Liver (tissue), 9 donors: Measurements from ENCODE around the gene SPACA9. TPM values are rescaled to one million over a fixed set of nuclear protein-coding genes. Genes with fewer than 3 reads are reported as not detected.

Experiments used
- DNase-seq: peaks from one replicate; pipeline ENCODE4 v3.0.0-alpha.2; 2017; ENCODE audit warnings: low spot score
- H3K27ac ChIP-seq, 2 donors: one replicate each; pipeline ENCODE4 v1.7.0; 2013; ENCODE audit warnings: inconsistent platforms in 2 of 2, low read length in 2 of 2, control low read depth in 1 of 2, low read depth in 1 of 2, mild to moderate bottlenecking in 1 of 2
- H3K27me3 ChIP-seq, 4 donors: one replicate each; pipeline versions ENCODE4 v1.6.1 to v1.7.0; 2013; ENCODE audit warnings: low read length in 3 of 4, inconsistent platforms in 1 of 4, mild to moderate bottlenecking in 1 of 4, moderate library complexity in 1 of 4; ENCODE audit not compliant: control insufficient read depth in 4 of 4, insufficient read depth in 4 of 4
- H3K36me3 ChIP-seq, 4 donors: one replicate each; pipeline versions ENCODE4 v1.6.1 to v1.7.0; 2013; ENCODE audit warnings: low read length in 3 of 4, mild to moderate bottlenecking in 3 of 4, low read depth in 1 of 4, moderate library complexity in 1 of 4; ENCODE audit not compliant: control insufficient read depth in 4 of 4, insufficient read depth in 3 of 4
- H3K4me1 ChIP-seq, 4 donors: one replicate each; pipeline versions ENCODE4 v1.6.1 to v1.7.0; 2013; ENCODE audit warnings: low read length in 3 of 4, mild to moderate bottlenecking in 3 of 4, moderate library complexity in 1 of 4; ENCODE audit not compliant: control insufficient read depth in 4 of 4, insufficient read depth in 4 of 4
- H3K4me3 ChIP-seq, 3 donors: one replicate each; pipeline versions ENCODE4 v1.6.1 to v1.7.0; 2013; ENCODE audit warnings: low read length in 3 of 3, control low read depth in 1 of 3, low read depth in 1 of 3, mild to moderate bottlenecking in 1 of 3
- H3K9ac ChIP-seq, 2 donors: one replicate each; pipeline ENCODE4 v1.7.0; 2013; ENCODE audit warnings: low read length in 2 of 2, mild to moderate bottlenecking in 2 of 2, moderate library complexity in 2 of 2, control low read depth in 1 of 2, low read depth in 1 of 2
- H3K9me3 ChIP-seq, 4 donors: one replicate each; pipeline versions ENCODE4 v1.6.1 to v1.7.0; 2013; ENCODE audit warnings: low read length in 3 of 4; ENCODE audit not compliant: control insufficient read depth in 4 of 4
- ATF3 ChIP-seq: IDR thresholded peaks from 2 replicates; pipeline ENCODE4 v1.6.1; 2016; ENCODE audit warnings: antibody characterized with exemption
- CTCF ChIP-seq: fragments of 150-350 bp; IDR thresholded peaks from 2 replicates; pipeline ENCODE4 v1.5.1; 2017; ENCODE audit warnings: improper control_type of control experiment, low read depth, low read length; ENCODE audit not compliant: missing input control
- FOXA1 ChIP-seq: IDR thresholded peaks from 2 replicates; pipeline ENCODE4 v1.6.1; 2016; ENCODE audit warnings: antibody characterized with exemption
- FOXA2 ChIP-seq: IDR thresholded peaks from 2 replicates; pipeline ENCODE4 v1.6.1; 2016; ENCODE audit warnings: antibody characterized with exemption
- GABPA ChIP-seq, 2 donors: IDR thresholded peaks in 1 of 2; conservative IDR thresholded peaks in 1 of 2; 2 replicates each; pipeline ENCODE4 v1.6.1; 2016; ENCODE audit warnings: antibody characterized with exemption in 2 of 2, mild to moderate bottlenecking in 1 of 2, moderate library complexity in 1 of 2
- HNF4A ChIP-seq, 2 donors: conservative IDR thresholded peaks; 2 replicates each; pipeline ENCODE4 v1.6.1; 2016; ENCODE audit warnings: antibody characterized with exemption in 2 of 2, mild to moderate bottlenecking in 2 of 2
- HNF4G ChIP-seq: IDR thresholded peaks from 2 replicates; pipeline ENCODE4 v1.6.1; 2016; ENCODE audit warnings: antibody characterized with exemption
- JUND ChIP-seq, 2 donors: IDR thresholded peaks; 2 replicates each; pipeline ENCODE4 v1.6.1; 2016; ENCODE audit warnings: antibody characterized with exemption in 2 of 2
- NR2F2 ChIP-seq: IDR thresholded peaks from 2 replicates; pipeline ENCODE4 v1.6.1; 2016; ENCODE audit warnings: antibody characterized with exemption
- RAD21 ChIP-seq, 2 donors: IDR thresholded peaks; 2 replicates each; pipeline ENCODE4 v1.6.1; 2016; ENCODE audit warnings: antibody characterized with exemption in 2 of 2, mild to moderate bottlenecking in 2 of 2
- REST ChIP-seq: IDR thresholded peaks from 2 replicates; pipeline ENCODE4 v1.6.1; 2016; ENCODE audit warnings: antibody characterized with exemption, mild to moderate bottlenecking
- RXRA ChIP-seq, 2 donors: IDR thresholded peaks; 2 replicates each; pipeline ENCODE4 v1.6.1; 2017 to 2018; ENCODE audit warnings: antibody characterized with exemption in 2 of 2, mild to moderate bottlenecking in 1 of 2
- TAF1 ChIP-seq: conservative IDR thresholded peaks from 2 replicates; pipeline ENCODE4 v1.6.1; 2016; ENCODE audit warnings: antibody characterized with exemption, mild to moderate bottlenecking
- YY1 ChIP-seq: IDR thresholded peaks from 2 replicates; pipeline ENCODE4 v1.6.1; 2016; ENCODE audit warnings: antibody characterized with exemption, mild to moderate bottlenecking
- ZBTB33 ChIP-seq: IDR thresholded peaks from 2 replicates; pipeline ENCODE4 v1.6.1; 2016; ENCODE audit warnings: antibody characterized with exemption
- WGBS: extraction: QIAGEN DNeasy Blood & Tissue Kit; methylation state at CpG from one replicate; pipeline ENCODE4 v1.1.7; 2013; 5-methylcytosine and 5-hydroxymethylcytosine counted together
- polyA plus RNA-seq, 2 donors: library from polyadenylated mRNA; stranded (reverse) in 1 of 2; unstranded in 1 of 2; fragments of 200-250 nt in 1 of 2; fragments of >200 nt in 1 of 2; fragmentation: Nextera tagmentation in 1 of 2; extraction: Ambion mirVana in 1 of 2; gene quantifications; one replicate each; pipeline versions ENCODE4 v1.2.1 to v1.2.3, GENCODE V29; 2013 to 2015
- total RNA-seq, 2 donors: library from RNA; depleted of rRNA; stranded (reverse); fragments of >200 nt; gene quantifications; one replicate each; pipeline ENCODE4 v1.2.3, GENCODE V29; 2014
- donor health status: healthy.
- donor health status: healthy.
- donor health status: healthy.
- donor health status: healthy.
- donor health status: healthy.

SPACA9 gene
- total and polyA plus RNA-seq, 4 donors: 0.67 to 1.3 (median 0.98) TPM

- Histone ChIP-seq H3K36me3 (peaks cover 9 to 74% (median 36%) of the 10 kb centered on the region in 4 donors), H3K9me3 (no peaks in the 10 kb centered on the region), H3K4me1 (no peaks in the 10 kb centered on the region), H3K27ac (no peak overlapping the region), H3K4me3 (no peak overlapping the region), H3K27me3 (no peaks in the 10 kb centered on the region), H3K9ac (no peak overlapping the region)
- DNase-seq: no peak
- TF ChIP-seq REST (no peak), YY1 (no peak), HNF4A (conservative IDR thresholded peaks at IDR 0.05) (no peak), RAD21 (IDR thresholded peaks at IDR 0.05) (no peak), GABPA (IDR thresholded peaks at IDR 0.05 in 1 of 2, conservative IDR thresholded peaks at IDR 0.05 in 1 of 2) (no peak), HNF4G (no peak), RXRA (IDR thresholded peaks at IDR 0.05) (no peak), FOXA1 (no peak), JUND (IDR thresholded peaks at IDR 0.05) (no peak), NR2F2 (no peak), TAF1 (no peak)
- WGBS: 78% methylated on average over 9 of the region's 9 CpGs
These were observed 16.5 kb downstream of the SPACA9 start for GRCh38 chr9:132894862-132895835.

GRCh38 chr9:132896264-132896663 is 17.6 kb downstream of the SPACA9 start:
- no peak for DNase-seq
- WGBS: 93% methylated on average over 13 of the region's 13 CpGs

More at GRCh38 chr9:132896264-132896663, 17.6 kb downstream of the SPACA9 start:
- H3K27ac ChIP-seq: no peak overlapping the region
- no peak overlapping the region for H3K9ac ChIP-seq
- no peaks in the 10 kb centered on the region for H3K27me3 ChIP-seq
- no peaks in the 10 kb centered on the region for H3K9me3 ChIP-seq
- H3K4me3 ChIP-seq: no peak overlapping the region
- peaks cover 9 to 86% (median 46%) of the 10 kb centered on the region in 4 donors for H3K36me3 ChIP-seq
- H3K4me1 ChIP-seq: no peaks in the 10 kb centered on the region
- TF ChIP-seq FOXA2 (no peak), ZBTB33 (no peak), CTCF (no peak), RAD21 (IDR thresholded peaks at IDR 0.05) (no peak), ATF3 (no peak), REST (no peak)
